ENCODE data around the gene CAMK1G.

- TF ChIP-seq CTCF (optimal IDR thresholded peaks at IDR 0.05 in 1 of 3, IDR thresholded peaks at IDR 0.05 in 1 of 3, conservative IDR thresholded peaks at IDR 0.05 in 1 of 3; ENCODE audit: extremely low read depth in 1 of 3, insufficient read depth in 2 of 3, low read length in 3 of 3), result no peak
- TF ChIP-seq EZH2 (IDR thresholded peaks at IDR 0.05; ENCODE audit: low read length), result no peak
Measured at GRCh38 chr1:209627027-209627731, 43.7 kb downstream of the CAMK1G start.
